NT2/D1 (cell line): ENCODE data around the gene POLR2A.

Experiments used
- SUZ12 ChIP-seq: IDR thresholded peaks from 2 replicates; pipeline ENCODE4 v1.6.1; 2011; ENCODE audit not compliant: insufficient read length, insufficient read depth; ENCODE audit errors: extremely low read depth
- YY1 ChIP-seq: IDR thresholded peaks from 2 replicates; pipeline ENCODE4 v1.6.1; 2011; ENCODE audit not compliant: insufficient read length, insufficient read depth
- ZNF274 ChIP-seq: IDR thresholded peaks from 2 replicates; pipeline ENCODE4 v1.6.1; 2011; ENCODE audit warnings: mild to moderate bottlenecking, low read depth, low read length

GRCh38 chr17:7497228-7497627, 13.1 kb downstream of the POLR2A start:
- TF ChIP-seq ZNF274 (no peak), SUZ12 (no peak), YY1 (no peak)
